SK-N-SH treated with all-trans-retinoic acid at 6 μM for 48 hours (cell line): ENCODE data around the gene PARP1.

Experiments
- ATAC-seq: fragments of 200-7000 bp; cut with Tn5 transposase; 3 replicates; pipeline ENCODE4 v1.9.1; 2020; ENCODE audit warnings: mild to moderate bottlenecking, moderate library complexity
- ARNTL ChIP-seq: fragments of 450-650 bp; formaldehyde crosslinking; IDR thresholded peaks from 2 replicates; pipeline ENCODE4 v1.5.0; 2020; ENCODE audit warnings: low read depth, mild to moderate bottlenecking, moderate library complexity, borderline replicate concordance
- BACH2 ChIP-seq: fragments of 250-450 bp; sonication (Bioruptor Pico); IDR thresholded peaks from 2 replicates; pipeline ENCODE4 v1.9.0; 2021; ENCODE audit warnings: mild to moderate bottlenecking, borderline replicate concordance
- CSDC2 ChIP-seq: fragments of 250-450 bp; sonication (Bioruptor Pico); IDR thresholded peaks from 2 replicates; pipeline ENCODE4 v1.5.0; 2020; ENCODE audit warnings: mild to moderate bottlenecking, moderate library complexity
- CSRNP3 ChIP-seq: fragments of 250-450 bp; sonication (Bioruptor Pico); IDR thresholded peaks from 2 replicates; pipeline ENCODE4 v1.5.1; 2021; ENCODE audit warnings: mild to moderate bottlenecking, moderate library complexity
- ESRRG ChIP-seq: fragments of 250-450 bp; sonication (Bioruptor Pico); IDR thresholded peaks from 2 replicates; pipeline ENCODE4 v1.6.1; 2021; ENCODE audit warnings: mild to moderate bottlenecking
- GLIS3 ChIP-seq: fragments of 250-450 bp; sonication (Bioruptor Pico); IDR thresholded peaks from 2 replicates; pipeline ENCODE4 v1.5.0; 2020; ENCODE audit warnings: mild to moderate bottlenecking, moderate library complexity
- OSR1 ChIP-seq: fragments of 250-450 bp; sonication (Bioruptor Pico); IDR thresholded peaks from 2 replicates; pipeline ENCODE4 v1.8.0; 2022; ENCODE audit warnings: moderate library complexity, mild to moderate bottlenecking, inconsistent platforms
- PATZ1 ChIP-seq: fragments of 250-450 bp; sonication (Bioruptor Pico); IDR thresholded peaks from 2 replicates; pipeline ENCODE4 v1.8.0; 2020; ENCODE audit warnings: mild to moderate bottlenecking, moderate library complexity, borderline replicate concordance
- POU6F1 ChIP-seq: fragments of 250-450 bp; sonication (Bioruptor Pico); IDR thresholded peaks from 2 replicates; pipeline ENCODE4 v1.8.0; 2021; ENCODE audit warnings: low read depth, mild to moderate bottlenecking, moderate library complexity, borderline replicate concordance
- PPARA ChIP-seq: fragments of 250-450 bp; sonication (Bioruptor Pico); IDR thresholded peaks from 2 replicates; pipeline ENCODE4 v1.5.0; 2020; ENCODE audit warnings: mild to moderate bottlenecking, borderline replicate concordance
- RARB ChIP-seq: fragments of 250-450 bp; sonication (Bioruptor Pico); IDR thresholded peaks from 2 replicates; pipeline ENCODE4 v1.8.0; 2021; ENCODE audit warnings: mild to moderate bottlenecking, moderate library complexity
- TCF4 ChIP-seq: fragments of 250-450 bp; sonication (Bioruptor Pico); IDR thresholded peaks from 2 replicates; pipeline ENCODE4 v1.8.0; 2021; ENCODE audit warnings: mild to moderate bottlenecking, moderate library complexity, borderline replicate concordance
- TSHZ2 ChIP-seq: fragments of 250-450 bp; sonication (Bioruptor Pico); IDR thresholded peaks from 2 replicates; pipeline ENCODE4 v1.5.0; 2020; ENCODE audit warnings: mild to moderate bottlenecking, moderate library complexity
- ZFP3 ChIP-seq: fragments of 250-450 bp; sonication (Bioruptor Pico); IDR thresholded peaks from 2 replicates; pipeline ENCODE4 v1.5.0; 2020; ENCODE audit warnings: mild to moderate bottlenecking, moderate library complexity
- ZFP30 ChIP-seq: fragments of 450-650 bp; formaldehyde crosslinking; IDR thresholded peaks from 2 replicates; pipeline ENCODE4 v1.5.0; 2022; ENCODE audit warnings: mild to moderate bottlenecking, moderate library complexity
- ZNF70 ChIP-seq: fragments of 450-650 bp; formaldehyde crosslinking; IDR thresholded peaks from 2 replicates; pipeline ENCODE4 v1.5.0; 2020; ENCODE audit warnings: mild to moderate bottlenecking, moderate library complexity

PARP1 gene

GRCh38 chr1:226363801-226364513 is 43.9 kb downstream of the PARP1 start:
- ATAC-seq: peak; percentile 78
- TF ChIP-seq RARB (no peak), ZFP30 (CRISPR knock-in tag) (no peak), PATZ1 (CRISPR knock-in tag) (no peak), OSR1 (CRISPR knock-in tag) (no peak), CSRNP3 (CRISPR knock-in tag) (no peak), ZNF70 (no peak), ARNTL (CRISPR knock-in tag) (no peak), TSHZ2 (CRISPR knock-in tag) (no peak)

- no peak for ATAC-seq
- no peak for TF ChIP-seq CSDC2
- TF ChIP-seq ZFP3 (CRISPR knock-in tag): no peak
- TF ChIP-seq GLIS3 (CRISPR knock-in tag): no peak
- TF ChIP-seq PATZ1 (CRISPR knock-in tag): no peak
- no peak for TF ChIP-seq TSHZ2 (CRISPR knock-in tag)
- no peak for TF ChIP-seq POU6F1
Observed at GRCh38 chr1:226362891-226363447, 44.9 kb downstream of the PARP1 start.

GRCh38 chr1:226362361-226362760 is 45.5 kb downstream of the PARP1 start:
- ATAC-seq: no peak
- TF ChIP-seq ESRRG (CRISPR knock-in tag): no peak
- no peak for TF ChIP-seq PPARA (CRISPR knock-in tag)
- no peak for TF ChIP-seq CSRNP3 (CRISPR knock-in tag)
- TF ChIP-seq TCF4 (CRISPR knock-in tag): no peak
- no peak for TF ChIP-seq CSDC2
- no peak for TF ChIP-seq GLIS3 (CRISPR knock-in tag)
- no peak for TF ChIP-seq OSR1 (CRISPR knock-in tag)
- no peak for TF ChIP-seq ZNF70
- no peak for TF ChIP-seq ZFP30 (CRISPR knock-in tag)
- no peak for TF ChIP-seq PATZ1 (CRISPR knock-in tag)
- TF ChIP-seq RARB: no peak
- TF ChIP-seq BACH2 (CRISPR knock-in tag): no peak
- no peak for TF ChIP-seq POU6F1
